ENCODE results near the gene SYMPK. TPM values are rescaled to one million over a fixed set of nuclear protein-coding genes. Genes with fewer than 3 reads are reported as not detected.

The SYMPK gene
- total RNA-seq, 2 experiments from 2014 or later, result 84.4 to 118 TPM

DNA sequence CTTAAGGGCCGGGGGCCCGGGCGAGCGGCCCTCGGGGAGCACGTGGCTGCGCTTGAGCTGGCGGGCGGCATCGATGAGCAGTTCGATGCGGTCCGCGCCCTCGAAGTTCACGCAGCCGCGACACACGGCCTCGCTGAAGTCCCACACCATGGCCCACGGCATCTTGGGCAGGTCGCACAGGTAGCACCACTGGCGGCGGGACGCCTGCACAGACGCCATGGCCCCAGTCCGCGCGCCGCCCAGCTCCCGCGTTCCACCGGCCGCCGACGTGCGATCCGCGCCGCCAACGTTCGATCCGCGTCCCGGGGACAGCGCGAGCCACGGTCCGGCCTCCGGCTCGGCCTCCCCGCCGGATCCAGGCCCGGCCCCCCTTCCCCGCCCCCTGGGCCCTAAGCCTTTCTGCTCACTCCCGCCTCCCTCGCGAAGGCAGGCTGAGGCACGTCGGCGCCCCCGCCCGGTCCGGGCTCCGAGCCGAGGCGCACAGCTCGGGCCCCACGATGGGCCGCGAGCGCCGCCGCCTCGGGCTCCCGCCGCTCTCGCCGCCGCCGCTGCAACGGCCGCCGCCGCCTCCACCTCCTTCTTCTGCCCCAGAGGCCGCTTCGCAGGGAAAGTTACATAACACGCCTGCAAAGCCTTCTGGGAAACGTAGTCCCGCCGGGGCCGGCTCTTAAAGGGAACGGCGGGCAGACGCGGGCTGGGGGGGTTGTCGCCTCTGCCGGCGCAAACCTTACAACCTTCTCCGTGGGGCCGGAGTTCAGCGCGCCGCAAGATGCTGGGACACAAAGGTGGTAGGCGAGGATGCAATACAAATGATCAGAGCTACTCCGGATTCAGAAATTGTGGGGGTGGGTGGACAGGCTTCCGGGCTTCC, 22.8 kb upstream of the SYMPK start, which contains the start of gene IRF2BP1:
TSS of gene IRF2BP1 (minus strand) at position 586 of the 871 bp plus-strand sequence. CDS start at position 219, 367 bp downstream.
- peak within 1 kb of the TSS; percentile 53 for H2AFZ ChIP-seq (ENCODE audit: low read length)
- peak within 1 kb of the TSS; percentile 98 for H3K4me3 ChIP-seq (ENCODE audit: low read depth, low read length, poor library complexity, severe bottlenecking)
- H3K9me2 ChIP-seq (ENCODE audit: insufficient read depth, low read length), result no peaks in the 10 kb centered on the region
- ChIA-PET CTCF (ENCODE audit: unreplicated experiment) (interaction anchor here (1.1 kb wide), 1 partner anchor 69 kb away, joined by 3 read pairs; no protein-coding TSS in a partner anchor), POLR2A (interaction anchor here (0.6 kb wide), 3 partner anchors 30 to 384 kb away, joined by 3 to 4 read pairs (median 4); partner anchors contain the start of gene CCDC61)
- H3K36me3 ChIP-seq (ENCODE audit: insufficient read depth, low read length), result peaks cover 19% of the 10 kb centered on the region; the same call in 1 of the 2 replicates
- H3K9me3 ChIP-seq (ENCODE audit: low read length), result no peaks in the 10 kb centered on the region
- no peaks in the 10 kb centered on the region for H4K20me1 ChIP-seq (ENCODE audit: insufficient read depth, low read length)
- H3K4me2 ChIP-seq (ENCODE audit: low read length), result peak within 1 kb of the TSS; percentile 95
- BruUV-seq (replicated peaks), result no TSS peak
- DNase-seq (ENCODE audit: low spot score), result peak; percentile 95
- peaks cover 44% of the 10 kb centered on the region for H3K4me1 ChIP-seq (ENCODE audit: insufficient read depth, low read length, poor library complexity, severe bottlenecking)
- peak within 1 kb of the TSS; percentile 75 for H3K27ac ChIP-seq (ENCODE audit: low read depth, low read length, poor library complexity, severe bottlenecking)
- intact Hi-C loops (cut with micrococcal nuclease; ENCODE audit: unreplicated experiment), result loop anchor here (10.0 kb wide), 1 partner anchor 181 kb away; no protein-coding TSS in a partner anchor
- H3K79me2 ChIP-seq (ENCODE audit: insufficient read depth, low read depth, low read length), result peaks cover 18% of the 10 kb centered on the region; the same call in 1 of the 2 replicates
- TF ChIP-seq, protein P1, sequence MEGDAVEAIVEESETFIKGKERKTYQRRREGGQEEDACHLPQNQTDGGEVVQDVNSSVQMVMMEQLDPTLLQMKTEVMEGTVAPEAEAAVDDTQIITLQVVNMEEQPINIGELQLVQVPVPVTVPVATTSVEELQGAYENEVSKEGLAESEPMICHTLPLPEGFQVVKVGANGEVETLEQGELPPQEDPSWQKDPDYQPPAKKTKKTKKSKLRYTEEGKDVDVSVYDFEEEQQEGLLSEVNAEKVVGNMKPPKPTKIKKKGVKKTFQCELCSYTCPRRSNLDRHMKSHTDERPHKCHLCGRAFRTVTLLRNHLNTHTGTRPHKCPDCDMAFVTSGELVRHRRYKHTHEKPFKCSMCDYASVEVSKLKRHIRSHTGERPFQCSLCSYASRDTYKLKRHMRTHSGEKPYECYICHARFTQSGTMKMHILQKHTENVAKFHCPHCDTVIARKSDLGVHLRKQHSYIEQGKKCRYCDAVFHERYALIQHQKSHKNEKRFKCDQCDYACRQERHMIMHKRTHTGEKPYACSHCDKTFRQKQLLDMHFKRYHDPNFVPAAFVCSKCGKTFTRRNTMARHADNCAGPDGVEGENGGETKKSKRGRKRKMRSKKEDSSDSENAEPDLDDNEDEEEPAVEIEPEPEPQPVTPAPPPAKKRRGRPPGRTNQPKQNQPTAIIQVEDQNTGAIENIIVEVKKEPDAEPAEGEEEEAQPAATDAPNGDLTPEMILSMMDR (conservative IDR thresholded peaks at IDR 0.05; ENCODE audit: low read length), result no peak
- no peak for TF ChIP-seq EZH2phosphoT487 (IDR thresholded peaks at IDR 0.05; ENCODE audit: borderline replicate concordance, low read depth, low read length)

DNA sequence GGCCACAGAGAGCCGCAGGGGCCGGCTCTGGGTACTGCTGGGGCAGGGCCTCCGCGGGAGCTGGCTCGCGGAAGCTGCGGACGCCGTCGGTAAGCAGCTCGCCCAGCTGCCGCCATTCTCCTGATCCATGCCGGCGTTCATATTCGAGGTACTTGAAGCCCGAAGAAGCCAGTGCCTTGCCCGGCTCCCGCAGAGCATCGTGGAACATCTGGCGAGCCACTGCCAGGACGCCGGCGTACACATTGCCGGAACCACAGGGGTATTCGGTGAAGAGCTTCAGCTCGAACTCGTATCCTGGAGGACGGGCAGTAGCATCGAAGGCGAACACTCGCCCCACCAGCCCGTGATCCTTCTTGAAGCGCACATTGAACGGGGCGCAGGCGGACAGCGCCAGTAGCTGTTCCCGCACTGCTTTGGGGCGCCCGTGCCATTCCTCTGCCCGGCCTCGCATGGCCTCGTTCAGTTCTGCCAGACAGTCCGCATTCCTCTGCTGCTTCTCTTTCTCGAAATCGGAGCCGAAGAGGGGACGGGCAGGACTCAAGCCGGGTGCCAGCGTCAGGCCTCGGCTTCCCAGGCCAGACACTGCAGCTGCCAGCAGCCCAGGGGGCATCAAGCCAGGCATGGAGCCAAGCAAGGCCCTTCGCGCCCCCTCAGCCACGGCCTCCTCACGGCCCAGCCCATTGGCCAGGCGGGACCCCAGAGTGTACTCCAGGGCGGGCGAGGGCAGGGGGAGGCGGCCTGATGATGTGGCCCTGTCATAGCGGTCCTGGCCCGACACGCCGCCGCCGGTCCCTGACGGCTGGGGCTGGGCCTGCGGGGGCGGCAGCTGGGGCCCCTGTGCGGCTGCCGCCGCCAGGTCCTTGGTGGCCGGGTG, 22.0 kb upstream of the SYMPK start:
- intact Hi-C loops (cut with micrococcal nuclease; ENCODE audit: unreplicated experiment), result loop anchor here (10.0 kb wide), 1 partner anchor 180 kb away; no protein-coding TSS in a partner anchor
- no peaks in the 10 kb centered on the region for H3K9me3 ChIP-seq (ENCODE audit: low read length)
- H4K20me1 ChIP-seq (ENCODE audit: insufficient read depth, low read length), result no peaks in the 10 kb centered on the region
- DNase-seq (ENCODE audit: low spot score), result no peak
- H3K27ac ChIP-seq (ENCODE audit: low read depth, low read length, poor library complexity, severe bottlenecking), result peak overlapping the region; percentile 75
- BruUV-seq (replicated peaks), result no TSS peak
- peak overlapping the region; percentile 98 for H3K4me3 ChIP-seq (ENCODE audit: low read depth, low read length, poor library complexity, severe bottlenecking)
- H2AFZ ChIP-seq (ENCODE audit: low read length), result peak overlapping the region; percentile 7; the same call in 1 of the 2 replicates
- H3K4me1 ChIP-seq (ENCODE audit: insufficient read depth, low read length, poor library complexity, severe bottlenecking), result peaks cover 44% of the 10 kb centered on the region
- POLR2A ChIA-PET, result no interaction called here
- H3K36me3 ChIP-seq (ENCODE audit: insufficient read depth, low read length), result peaks cover 13% of the 10 kb centered on the region; the same call in 1 of the 2 replicates
- TF ChIP-seq EZH2phosphoT487 (IDR thresholded peaks at IDR 0.05; ENCODE audit: borderline replicate concordance, low read depth, low read length), result no peak
- TF ChIP-seq, protein P1 (conservative IDR thresholded peaks at IDR 0.05; ENCODE audit: low read length), result no peak
- CTCF ChIA-PET (ENCODE audit: unreplicated experiment), result interaction anchor here (1.1 kb wide), 1 partner anchor 68 kb away, joined by 3 read pairs; no protein-coding TSS in a partner anchor
- H3K4me2 ChIP-seq (ENCODE audit: low read length), result peak overlapping the region; percentile 95
- H3K79me2 ChIP-seq (ENCODE audit: insufficient read depth, low read depth, low read length), result peaks cover 18% of the 10 kb centered on the region; the same call in 1 of the 2 replicates
- H3K9me2 ChIP-seq (ENCODE audit: insufficient read depth, low read length), result no peaks in the 10 kb centered on the region

Data from OCI-LY7 (cell line).